NCI-H2227 (cell line): ENCODE data around the gene FRMD5.
"Not testable (repeated sequence)": the region's sequence is repeated elsewhere in the genome, so short reads cannot be mapped to it uniquely, and the experiment has no call there.

Source experiments
- DNase-seq: peaks from one replicate; lab custom pipeline; 2025; ENCODE audit not compliant: unreplicated experiment; lab: John Stamatoyannopoulos, UW

FRMD5 gene

DNA sequence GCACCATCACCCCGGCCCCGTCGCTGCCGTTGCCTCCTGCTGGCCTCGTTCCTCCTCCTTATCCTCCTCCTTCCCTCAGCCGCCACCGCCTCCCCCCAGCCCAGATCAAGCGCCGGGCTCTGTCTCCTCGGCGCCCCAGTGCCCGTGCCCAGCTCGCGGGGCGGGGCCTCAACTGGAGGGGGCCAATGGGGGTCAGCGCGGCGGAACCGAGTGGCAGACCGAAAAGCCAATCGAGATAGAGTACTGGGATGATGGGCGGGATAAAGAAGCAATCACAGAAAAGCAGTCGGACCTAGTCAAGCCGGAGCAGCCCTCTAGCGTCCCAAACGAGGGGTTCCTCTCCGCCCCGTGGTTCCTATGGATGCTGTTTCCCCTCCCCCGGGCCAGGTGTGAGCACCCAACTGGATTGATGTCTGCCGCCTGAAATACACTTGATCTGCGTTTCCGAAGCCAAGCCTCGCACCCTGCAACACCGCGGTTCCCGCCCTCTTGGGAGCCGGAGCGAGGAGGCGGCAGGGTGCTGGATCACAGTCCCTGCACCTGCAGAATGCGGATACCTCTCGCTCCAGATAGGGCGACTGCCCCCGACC, at the start of gene FRMD5:
Gene FRMD5, minus strand, starts transcription at position 121 of the 590 bp plus-strand sequence.
- DNase-seq: peak; percentile 94

DNA sequence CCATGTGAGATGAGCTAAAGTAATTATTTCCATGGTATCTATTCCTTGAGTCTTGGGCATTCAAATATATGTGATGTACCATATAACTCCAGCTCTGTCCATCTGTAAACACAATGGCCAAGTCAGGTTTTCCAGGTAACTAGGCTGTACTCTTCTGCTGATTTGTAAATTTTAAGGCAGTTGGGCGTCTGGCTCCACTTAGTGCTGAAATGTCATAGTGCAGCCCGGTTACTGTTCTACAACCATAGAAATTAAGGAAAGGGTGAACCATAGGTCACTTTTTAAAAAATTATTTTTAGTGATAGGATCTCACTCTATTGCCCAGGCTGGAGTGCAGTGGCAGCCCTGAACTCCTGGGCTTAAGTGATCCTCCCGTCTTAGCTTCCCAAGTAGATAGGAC, 48.8 kb upstream of the FRMD5 start:
- DNase-seq: no peak

DNA sequence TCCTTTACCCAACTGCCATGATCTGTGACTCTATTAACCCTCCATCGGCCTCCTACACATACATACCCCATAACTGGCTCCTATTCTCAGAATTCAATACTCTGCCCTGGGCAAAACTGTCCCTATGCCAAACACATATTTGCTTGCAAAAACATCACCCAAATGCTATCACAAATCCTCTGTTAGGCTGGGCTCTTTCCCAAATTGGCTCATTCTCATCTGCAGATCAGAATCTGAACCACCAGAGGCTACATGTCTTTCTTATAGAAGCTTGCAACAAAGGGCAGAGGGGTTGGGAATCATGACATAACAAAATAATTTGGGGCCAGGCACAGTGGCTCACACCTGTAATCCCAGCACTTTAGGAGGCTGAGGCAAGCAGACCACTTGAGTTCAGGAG, 48.1 kb upstream of the FRMD5 start:
- DNase-seq: no peak

DNA sequence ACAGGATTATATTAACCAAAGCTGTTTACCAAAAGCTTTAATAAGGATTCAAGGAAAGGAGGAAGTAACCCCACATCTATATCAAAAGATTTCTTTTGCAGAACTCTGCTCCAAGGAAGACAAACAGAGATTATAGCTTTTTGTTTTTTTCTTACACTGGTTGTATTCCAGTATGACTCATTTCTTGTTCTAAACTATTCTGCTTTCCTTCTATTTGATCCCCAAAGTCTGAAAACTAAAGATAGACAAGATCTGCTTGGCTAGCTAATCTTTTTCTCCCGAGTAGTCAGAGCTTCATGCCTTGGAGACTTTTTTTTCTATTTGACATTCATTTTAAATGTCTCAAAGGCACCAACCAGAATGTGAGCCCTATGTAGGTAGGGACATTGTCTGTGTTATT, 36.8 kb upstream of the FRMD5 start:
- no peak for DNase-seq

DNA sequence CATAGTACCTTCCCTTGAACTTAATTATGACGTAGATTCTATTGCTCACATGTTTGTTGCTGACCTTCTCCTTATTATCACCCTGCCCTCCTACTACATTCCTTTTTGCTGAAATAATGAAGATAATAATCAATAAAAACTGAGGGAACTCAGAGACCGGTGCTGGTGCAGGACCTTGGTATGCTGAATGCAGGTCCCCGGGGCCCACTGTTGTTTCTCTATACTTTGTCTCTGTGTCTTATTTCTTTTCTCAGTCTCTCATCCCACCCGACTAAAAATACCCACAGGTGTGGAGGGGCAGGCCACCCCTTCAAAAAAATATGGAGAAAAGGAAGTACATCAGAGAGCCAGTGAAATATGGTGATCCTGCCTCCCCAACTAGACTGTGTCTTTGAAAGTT, 34.2 kb upstream of the FRMD5 start:
- not testable (repeated sequence) for DNase-seq

DNA sequence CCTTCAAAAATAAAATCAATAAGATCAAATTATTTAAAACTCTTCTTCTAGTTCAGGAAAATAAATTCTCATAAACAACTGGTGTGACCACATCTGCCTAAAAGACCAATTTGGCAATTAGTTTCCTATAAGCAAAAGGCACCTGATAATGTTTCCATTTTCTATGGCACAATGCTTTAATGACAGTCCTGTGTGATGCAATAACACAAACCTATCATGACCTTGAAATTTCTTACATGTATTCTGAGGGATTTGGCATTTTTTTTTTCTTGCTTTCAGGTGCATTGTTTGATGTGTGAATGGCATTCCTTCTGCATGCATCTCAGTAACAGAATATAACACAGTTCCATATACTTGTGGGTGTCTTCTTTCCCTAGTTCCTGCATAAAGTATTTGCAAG, 32.5 kb upstream of the FRMD5 start:
- no peak for DNase-seq

DNA sequence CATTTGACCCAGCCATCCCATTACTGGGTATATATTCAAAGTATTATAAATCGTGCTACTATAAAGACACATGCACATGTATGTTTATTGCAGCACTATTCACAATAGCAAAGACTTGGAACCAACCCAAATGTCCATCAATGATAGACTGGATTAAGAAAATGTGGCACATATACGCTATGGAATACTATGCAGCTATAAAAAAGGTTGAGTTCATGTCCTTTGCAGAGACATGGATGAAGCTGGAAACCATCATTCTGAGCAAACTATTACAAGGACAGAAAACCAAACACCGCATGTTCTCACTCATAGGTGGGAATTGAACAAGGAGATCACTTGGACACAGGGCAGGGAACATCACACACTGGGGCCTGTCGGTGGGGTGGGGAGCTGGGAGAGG, 31.9 kb upstream of the FRMD5 start:
- not testable (repeated sequence) for DNase-seq

DNA sequence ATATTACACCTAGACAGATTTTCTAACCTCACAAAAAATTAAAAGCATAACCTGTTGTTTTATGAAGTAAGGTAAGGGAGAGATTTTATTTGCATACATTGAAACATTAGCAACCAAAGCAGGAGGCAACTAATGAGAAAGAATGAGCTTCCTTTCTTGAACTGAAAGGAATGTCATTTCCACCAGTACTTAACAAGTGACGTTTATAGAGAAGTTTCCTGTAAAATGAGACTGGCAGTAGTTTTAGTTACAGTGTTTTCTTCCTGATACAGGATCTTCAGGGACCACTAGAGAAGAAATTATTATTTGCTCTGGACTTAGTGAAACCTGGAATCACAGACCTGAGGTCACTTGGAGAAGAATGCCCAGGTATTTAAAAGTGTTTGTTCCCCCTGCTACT, 27.4 kb upstream of the FRMD5 start:
- DNase-seq: no peak

DNA sequence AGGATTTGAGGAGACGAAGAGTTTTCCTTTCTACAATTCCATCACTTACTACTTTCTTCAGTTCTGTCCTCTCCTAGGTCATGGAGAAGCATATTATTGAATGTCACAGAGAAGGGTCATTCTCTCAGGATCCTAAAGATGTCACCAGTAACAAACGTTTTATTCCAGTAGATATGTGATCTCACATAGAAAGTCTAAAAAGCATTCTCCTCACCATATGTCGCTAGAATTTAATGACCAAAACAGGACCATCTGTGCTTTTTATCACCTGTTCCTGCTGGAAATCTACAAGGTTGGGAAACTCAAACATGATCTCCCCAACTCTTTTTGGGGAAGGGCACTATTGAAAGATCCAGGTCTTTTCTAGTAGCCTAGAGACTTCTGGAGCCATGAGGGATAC, 24.0 kb upstream of the FRMD5 start:
- no peak for DNase-seq

DNA sequence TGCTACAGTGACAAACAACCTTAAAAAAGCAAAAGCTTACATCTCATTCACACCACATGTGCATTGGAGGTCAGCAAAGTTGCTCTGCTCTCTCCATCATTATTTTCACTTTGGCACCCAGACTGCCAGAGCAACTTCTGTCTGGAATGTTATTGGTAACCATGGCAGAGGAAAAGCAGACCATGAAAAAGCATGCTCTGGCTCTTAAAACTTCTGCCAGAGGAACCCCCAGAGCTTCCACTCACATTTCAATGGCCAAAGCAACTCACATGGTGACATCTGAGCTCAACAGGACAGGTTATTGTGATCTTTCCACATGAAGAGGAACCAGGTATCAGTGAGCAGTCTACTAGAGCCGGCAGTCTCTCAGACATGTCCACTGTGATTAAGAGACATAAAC, 21.9 kb upstream of the FRMD5 start:
- DNase-seq: no peak

DNA sequence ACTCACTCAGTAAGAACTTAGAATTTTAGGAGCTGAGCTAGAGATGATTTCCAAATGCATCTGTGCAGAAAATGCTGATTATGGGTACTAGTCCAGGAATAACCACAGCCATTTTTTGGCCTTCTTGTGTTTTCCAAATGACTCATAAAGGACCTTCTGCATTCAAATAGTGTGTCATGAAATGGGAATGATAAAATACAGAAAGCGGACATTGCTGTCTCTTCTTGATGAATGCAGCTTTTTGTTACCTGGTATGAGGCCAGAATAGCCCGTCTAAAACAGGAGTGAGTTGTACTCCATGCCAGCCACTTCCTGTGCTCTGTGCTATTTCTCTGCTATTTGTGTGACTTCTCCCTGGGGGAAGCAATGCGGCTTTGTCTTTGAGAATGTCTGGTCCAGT, 20.5 kb upstream of the FRMD5 start:
- no peak for DNase-seq

DNA sequence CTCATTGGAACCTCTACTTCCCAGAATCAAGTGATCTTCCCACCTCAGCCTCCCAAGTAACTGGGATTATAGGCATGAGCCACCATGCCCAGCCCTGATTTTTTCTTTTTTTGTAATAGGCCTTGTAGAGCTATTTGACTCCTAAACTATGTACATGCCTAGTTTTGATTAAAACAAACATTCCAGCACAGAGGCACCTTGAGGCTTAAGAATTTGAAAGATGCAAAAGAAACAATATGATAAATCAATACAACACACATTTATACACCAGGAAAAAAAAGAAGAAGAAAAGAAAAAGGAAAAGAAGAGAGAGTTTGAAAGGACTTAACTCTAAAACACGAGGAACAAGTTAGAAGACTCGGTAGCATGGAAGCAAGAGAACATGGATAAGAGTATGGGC, 13.9 kb upstream of the FRMD5 start:
- no peak for DNase-seq

DNA sequence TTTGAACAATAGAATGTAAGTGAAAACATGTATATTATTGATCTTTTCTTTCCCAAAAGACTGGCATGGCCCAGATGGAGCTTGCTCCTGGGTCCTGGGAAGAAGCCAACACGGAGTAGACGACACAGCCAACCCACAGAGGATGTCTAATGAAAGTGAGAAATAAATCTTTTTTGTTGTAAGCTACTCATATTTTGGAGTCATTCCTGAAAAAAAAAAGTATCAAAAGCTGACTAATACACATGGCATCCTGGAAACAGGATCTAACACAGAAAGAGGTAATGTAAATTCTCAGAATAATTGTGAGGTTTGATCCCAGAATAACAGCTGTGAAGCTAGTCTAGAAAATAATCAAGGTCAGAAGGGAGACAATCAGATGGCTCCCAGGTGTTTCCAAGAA, 12.6 kb upstream of the FRMD5 start:
- DNase-seq: no peak

DNA sequence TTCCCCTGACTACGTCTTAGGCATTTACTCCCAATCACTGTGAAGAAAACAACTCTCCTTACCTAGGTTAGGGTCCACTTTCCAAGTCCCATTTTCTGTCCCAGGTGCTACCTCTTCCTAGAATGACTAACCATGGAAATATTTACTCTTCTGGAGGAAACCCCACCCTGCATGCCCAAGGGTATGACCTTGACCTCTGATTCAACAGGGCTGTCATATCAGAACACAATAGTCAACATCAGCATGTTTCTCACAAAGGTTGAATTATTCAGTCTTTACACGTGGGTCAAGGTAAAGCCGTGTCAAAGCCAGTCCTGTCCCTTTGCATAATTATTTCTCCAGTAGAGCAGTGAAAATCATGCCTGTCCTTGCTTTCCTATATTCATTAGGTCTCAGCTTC, 4.3 kb upstream of the FRMD5 start:
- DNase-seq: no peak

DNA sequence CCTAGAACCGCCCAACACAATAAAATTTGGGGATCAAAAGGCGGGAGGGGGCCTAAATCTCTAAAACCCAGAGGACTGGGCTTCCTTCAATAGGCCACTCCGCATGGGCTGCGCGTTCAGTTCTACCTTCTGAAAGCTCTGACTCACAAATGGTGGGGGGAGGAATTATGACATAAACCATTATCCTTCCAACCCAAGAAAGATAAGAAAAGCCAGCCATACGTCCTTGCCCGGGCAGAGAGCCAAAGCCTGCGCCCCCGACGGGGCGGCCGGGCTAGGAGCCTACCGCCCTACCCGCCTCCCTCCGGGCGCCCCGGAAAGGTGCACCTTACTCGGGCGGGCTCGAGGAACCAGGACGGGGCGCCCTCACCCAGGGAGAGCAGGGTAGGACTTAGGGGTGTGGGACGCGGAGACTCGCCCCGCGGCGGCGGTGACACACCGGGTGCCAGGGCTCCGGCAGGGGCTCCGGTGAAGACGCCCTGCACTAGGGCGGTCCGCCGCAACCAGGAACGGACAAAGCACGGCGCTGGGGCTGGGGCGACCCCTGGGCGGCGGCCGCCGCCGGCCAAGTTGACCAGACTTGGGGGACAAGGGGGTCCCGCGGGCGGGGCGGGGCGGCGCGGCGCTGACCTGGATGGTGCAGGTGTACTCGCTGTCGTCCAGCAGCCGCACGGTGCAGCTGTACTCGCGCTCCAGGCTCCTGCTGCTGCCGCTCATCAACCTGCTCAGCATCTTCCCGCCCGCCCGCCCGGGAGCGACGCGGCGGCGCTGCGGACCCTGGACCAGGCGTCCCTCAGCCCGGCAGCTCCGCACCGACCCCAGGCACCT, 534 bp downstream of the FRMD5 start:
- peak; percentile 54 for DNase-seq

DNA sequence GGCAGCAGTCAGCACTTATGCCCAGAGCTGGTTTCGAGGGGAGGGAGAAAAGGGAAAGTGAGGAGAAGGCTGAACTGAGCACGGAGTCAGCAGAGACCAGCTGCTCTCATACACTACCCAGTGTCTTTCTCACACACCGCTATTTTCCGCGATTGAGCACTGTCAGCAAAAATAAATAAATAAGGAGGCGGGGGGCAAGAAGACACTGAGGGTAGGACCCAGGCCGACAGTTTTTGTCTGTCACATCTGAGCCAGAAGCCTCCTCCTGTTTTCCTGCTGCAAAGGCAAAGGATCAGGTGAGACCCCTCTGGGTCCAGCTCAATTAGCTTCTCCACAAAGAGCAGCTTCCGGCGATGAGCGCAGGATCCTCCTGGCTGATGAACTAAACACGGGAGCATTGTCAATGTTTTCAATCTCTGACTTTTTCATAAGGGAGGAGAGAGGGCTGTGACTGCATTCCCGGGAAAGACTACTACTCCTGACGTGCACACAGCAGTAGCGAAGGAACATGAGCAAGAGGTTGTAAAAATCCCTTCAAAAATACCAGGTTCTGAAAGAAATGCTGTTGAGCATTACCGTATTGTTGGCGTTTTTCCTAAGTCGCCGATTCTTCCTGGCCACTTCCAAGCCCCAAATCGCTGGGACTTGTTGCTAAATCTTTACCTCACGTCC, 1.3 kb downstream of the FRMD5 start:
- peak; percentile 25 for DNase-seq

DNA sequence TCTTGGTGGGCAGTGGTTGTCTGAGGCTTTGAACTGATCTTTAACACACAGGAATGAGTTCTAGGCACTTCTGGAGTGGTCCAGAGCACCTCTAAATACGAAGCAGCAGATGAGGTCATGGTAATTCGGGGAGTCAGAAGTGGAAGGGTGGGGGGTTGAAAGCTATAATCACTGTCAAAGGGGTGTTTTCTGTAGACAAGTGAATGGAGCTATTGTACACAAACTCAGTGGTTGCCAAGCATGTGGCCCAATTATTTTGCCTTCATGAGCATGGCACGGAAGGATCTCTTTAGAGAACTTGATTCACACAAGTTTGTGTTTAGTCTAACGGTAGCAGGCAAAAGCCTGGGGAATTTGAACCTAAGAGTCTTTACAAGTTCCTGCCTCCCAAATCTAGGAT, 6.3 kb downstream of the FRMD5 start:
- DNase-seq: peak; percentile 16

DNA sequence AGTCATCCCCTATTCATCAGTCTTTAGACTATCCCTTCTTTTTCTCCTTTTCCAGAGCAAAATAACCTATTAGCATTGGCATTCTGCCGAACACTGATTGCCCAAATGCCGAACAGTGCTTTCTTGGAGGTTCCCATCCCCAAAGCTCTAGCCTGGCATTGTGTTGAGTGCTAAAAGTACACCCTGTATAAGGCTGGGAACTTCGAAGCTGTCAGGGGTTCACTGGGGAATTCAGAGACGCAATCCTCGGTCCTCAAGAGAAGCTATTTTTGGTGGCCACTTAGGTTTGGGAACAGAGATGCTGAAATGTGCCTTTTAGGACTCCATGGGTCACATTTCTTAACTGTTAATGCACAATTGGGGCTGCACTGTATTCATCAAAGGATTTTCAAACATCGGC, 8.4 kb downstream of the FRMD5 start:
- no peak for DNase-seq

DNA sequence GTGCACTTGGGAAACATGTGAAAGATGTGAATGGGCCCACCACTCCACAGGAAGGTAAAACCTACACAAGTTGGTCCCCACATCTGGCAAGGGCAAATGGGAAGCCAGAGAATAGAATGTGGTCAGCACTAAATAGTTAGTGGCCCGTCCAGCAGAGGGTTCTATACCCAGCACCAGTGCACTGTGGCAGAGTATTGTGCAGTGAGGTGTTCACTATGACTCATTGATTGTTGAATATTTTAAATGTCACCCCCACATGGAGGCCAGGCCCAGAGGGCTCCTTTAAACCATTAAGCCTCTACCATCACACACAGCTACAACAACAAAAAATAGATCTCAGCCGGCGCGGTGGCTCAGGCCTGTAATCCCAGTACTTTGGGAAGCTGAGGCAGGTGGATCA, 11.7 kb downstream of the FRMD5 start:
- no peak for DNase-seq

DNA sequence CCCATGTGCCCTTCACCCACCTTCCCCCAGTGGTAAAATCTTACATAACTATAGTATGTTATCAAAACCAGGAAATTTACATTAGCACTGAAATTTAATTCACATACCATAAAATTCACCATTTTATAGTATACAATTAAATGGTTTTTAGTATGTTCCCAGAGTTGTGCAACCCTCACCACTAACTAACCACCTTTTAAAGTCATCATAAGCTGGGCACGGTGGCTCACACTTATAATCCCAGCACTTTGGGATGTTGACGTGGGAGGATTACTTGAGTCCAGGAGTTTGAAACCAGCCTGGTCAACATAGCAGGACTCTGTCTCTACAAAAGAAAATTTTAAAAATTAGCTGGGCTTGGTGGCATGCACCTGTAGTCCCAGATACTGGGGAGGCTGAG, 13.7 kb downstream of the FRMD5 start:
- no peak for DNase-seq

DNA sequence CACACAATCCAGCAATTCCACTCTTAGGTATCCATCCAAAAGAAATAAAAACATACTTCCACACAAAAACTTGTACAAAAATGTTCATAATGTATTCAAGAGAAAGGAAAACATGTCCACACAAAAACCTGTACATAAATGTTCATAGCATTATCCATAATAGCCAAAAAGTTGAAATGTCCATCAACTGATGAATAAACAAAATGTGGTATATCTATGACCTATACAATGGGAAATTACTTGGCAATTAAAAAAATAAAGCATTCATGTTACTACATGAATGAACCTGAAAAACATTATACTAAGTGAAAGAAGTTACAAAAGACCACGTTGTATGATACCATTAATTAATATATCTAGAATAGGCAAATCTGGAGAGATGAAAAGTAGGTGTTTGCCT, 17.9 kb downstream of the FRMD5 start:
- no peak for DNase-seq

DNA sequence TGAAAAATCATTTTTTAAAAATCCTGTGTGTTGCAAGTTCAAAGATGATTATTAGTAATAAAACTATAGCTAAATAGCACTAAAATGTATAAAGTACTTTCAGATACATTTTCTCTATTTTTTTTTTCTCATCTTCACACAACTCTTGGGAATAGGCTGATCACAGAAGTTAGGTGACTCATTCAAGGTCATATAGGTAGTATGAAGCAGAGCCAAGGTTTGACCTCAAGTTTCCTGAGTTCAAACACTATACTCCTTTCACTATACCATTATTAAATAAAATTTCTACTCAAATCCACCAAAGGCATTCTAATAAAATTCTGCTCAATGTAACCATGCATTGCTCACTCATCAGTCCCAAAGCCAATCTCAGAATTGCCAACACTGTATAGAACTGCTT, 21.3 kb downstream of the FRMD5 start:
- no peak for DNase-seq
